Parathyroid adenoma (tissue), 2 donors: ENCODE measurements around the gene PPFIA4.
"Not testable (repeated sequence)": the region's sequence is repeated elsewhere in the genome, so short reads cannot be mapped to it uniquely, and the experiment has no call there.

Experiments used
- H2AFZ ChIP-seq: fragments of 300-600 bp; sonication (generic); one replicate; pipeline ENCODE4 v1.7.0; 2017; ENCODE audit warnings: antibody characterized with exemption, mild to moderate bottlenecking
- H3K27ac ChIP-seq: fragments of 300-600 bp; sonication (generic); one replicate; pipeline ENCODE4 v1.7.0; 2017
- H3K27me3 ChIP-seq: fragments of 300-600 bp; sonication (generic); one replicate; pipeline ENCODE4 v1.7.0; 2017; ENCODE audit warnings: low read length; ENCODE audit not compliant: control insufficient read depth, insufficient read depth
- H3K36me3 ChIP-seq: fragments of 300-600 bp; sonication (generic); one replicate; pipeline ENCODE4 v1.7.0; 2017; ENCODE audit warnings: low read length; ENCODE audit not compliant: control insufficient read depth, insufficient read depth
- H3K4me1 ChIP-seq: fragments of 300-600 bp; sonication (generic); one replicate; pipeline ENCODE4 v1.7.0; 2017; ENCODE audit warnings: control low read depth
- H3K4me2 ChIP-seq: fragments of 300-600 bp; sonication (generic); one replicate; pipeline ENCODE4 v1.7.0; 2017; ENCODE audit warnings: low read length
- H3K4me3 ChIP-seq: fragments of 300-600 bp; sonication (generic); one replicate; pipeline ENCODE4 v1.7.0; 2017; ENCODE audit warnings: low read depth, low read length
- H3K79me2 ChIP-seq: fragments of 300-600 bp; sonication (generic); one replicate; pipeline ENCODE4 v1.7.0; 2017; ENCODE audit warnings: control low read depth
- H3K9ac ChIP-seq: fragments of 300-600 bp; sonication (generic); one replicate; pipeline ENCODE4 v1.7.0; 2017; ENCODE audit warnings: mild to moderate bottlenecking
- H3K9me3 ChIP-seq: fragments of 300-600 bp; sonication (generic); one replicate; pipeline ENCODE4 v1.7.0; 2017; ENCODE audit warnings: low read length; ENCODE audit not compliant: control insufficient read depth
- TF ChIP-seq, protein P1 (sequence below): fragments of 300-600 bp; sonication (generic); IDR thresholded peaks from one replicate; pipeline ENCODE4 v1.7.0; 2017; ENCODE audit warnings: antibody characterized with exemption, mild to moderate bottlenecking
- donor health status: primary hyperparathyroidism.

PPFIA4 gene

DNA sequence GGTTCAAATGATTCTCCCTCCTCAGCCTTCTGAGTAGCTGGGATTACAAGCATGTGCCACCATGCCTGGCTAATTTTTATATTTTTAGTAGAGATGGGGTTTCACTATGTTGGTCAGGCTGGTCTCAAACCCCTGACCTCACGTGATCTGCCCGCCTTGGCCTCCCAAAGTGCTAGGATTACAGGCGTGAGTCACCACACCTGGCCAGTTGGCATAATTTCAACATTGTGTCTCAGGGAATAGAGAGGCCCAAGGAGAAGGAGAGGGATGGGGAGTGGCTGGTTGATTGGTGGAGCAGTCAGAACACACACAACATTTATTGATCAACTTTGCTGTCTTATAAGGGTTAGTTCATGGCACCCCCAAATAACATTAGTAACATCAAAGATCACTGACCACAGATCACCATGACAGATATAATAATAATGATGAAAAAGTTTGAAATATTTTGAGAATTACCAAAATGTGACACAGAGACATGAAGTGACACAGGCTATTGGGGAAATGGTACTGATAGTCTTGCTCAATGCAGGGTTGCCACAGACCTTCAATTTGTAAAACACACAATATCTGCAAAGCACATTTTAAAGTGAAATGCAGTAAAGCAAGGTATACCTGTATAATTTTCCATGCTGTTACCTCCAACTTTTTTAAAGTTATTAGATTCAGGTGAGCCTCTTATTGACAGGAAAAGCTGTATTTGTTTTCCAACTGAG is 43.4 kb upstream of the PPFIA4 start:
- Histone ChIP-seq H3K4me2 (no peak overlapping the region), H3K9ac (no peak overlapping the region), H3K4me3 (no peak overlapping the region), H3K27me3 (no peaks in the 10 kb centered on the region), H3K27ac (no peak overlapping the region), H2AFZ (no peak overlapping the region), H3K36me3 (no peaks in the 10 kb centered on the region), H3K4me1 (no peaks in the 10 kb centered on the region), H3K9me3 (no peaks in the 10 kb centered on the region), H3K79me2 (no peaks in the 10 kb centered on the region)
- TF ChIP-seq, protein P1, sequence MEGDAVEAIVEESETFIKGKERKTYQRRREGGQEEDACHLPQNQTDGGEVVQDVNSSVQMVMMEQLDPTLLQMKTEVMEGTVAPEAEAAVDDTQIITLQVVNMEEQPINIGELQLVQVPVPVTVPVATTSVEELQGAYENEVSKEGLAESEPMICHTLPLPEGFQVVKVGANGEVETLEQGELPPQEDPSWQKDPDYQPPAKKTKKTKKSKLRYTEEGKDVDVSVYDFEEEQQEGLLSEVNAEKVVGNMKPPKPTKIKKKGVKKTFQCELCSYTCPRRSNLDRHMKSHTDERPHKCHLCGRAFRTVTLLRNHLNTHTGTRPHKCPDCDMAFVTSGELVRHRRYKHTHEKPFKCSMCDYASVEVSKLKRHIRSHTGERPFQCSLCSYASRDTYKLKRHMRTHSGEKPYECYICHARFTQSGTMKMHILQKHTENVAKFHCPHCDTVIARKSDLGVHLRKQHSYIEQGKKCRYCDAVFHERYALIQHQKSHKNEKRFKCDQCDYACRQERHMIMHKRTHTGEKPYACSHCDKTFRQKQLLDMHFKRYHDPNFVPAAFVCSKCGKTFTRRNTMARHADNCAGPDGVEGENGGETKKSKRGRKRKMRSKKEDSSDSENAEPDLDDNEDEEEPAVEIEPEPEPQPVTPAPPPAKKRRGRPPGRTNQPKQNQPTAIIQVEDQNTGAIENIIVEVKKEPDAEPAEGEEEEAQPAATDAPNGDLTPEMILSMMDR = no peak

DNA sequence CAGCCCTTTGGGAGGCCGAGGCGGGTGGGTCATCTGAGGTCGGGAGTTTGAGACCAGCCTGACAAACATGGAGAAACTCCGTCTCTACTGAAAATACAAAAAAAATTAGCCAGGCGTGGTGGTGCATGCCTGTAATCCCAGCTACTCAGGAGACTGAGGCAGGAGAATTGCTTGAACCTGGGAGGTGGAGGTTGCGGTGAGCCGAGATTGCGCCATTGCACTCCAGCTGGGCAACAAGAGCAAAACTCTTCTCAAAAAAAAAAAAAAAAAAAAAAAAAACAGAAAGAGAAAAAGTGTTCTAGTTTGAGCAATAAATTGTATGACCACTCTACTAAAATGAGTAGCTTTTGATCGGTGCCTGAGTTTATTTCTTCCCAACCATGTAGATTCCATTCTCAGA is 40.2 kb upstream of the PPFIA4 start:
- not testable (repeated sequence) for H3K79me2 ChIP-seq, H3K27me3 ChIP-seq, H3K36me3 ChIP-seq, H3K4me3 ChIP-seq, H3K27ac ChIP-seq, H3K4me1 ChIP-seq, H3K9me3 ChIP-seq, H3K9ac ChIP-seq, H3K4me2 ChIP-seq, H2AFZ ChIP-seq

DNA sequence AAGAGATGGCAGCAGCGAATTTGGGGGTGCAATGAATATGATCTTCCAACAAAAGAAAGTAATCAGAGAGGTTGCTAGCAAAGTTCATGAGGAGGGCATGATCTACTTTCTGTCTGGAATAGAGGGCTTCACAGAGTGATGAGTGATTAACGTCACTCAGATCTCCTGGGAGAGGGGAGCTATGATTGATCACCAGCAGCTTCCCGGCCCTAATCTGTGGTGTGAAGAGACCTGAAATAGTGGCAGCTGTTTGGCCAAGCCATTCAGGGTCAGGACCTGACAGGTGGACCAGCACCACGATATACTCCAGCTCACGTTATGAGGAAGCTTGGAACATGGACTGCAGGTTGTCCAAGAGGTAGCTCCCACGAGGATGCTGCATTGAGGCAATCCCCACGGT is 39.0 kb upstream of the PPFIA4 start:
- H3K9me3 ChIP-seq = no peaks in the 10 kb centered on the region
- H2AFZ ChIP-seq = no peak overlapping the region
- TF ChIP-seq, protein P1 = no peak
- no peak overlapping the region for H3K27ac ChIP-seq
- no peaks in the 10 kb centered on the region for H3K4me1 ChIP-seq
- H3K27me3 ChIP-seq = no peaks in the 10 kb centered on the region
- H3K4me2 ChIP-seq = no peak overlapping the region
- H3K36me3 ChIP-seq = no peaks in the 10 kb centered on the region
- no peaks in the 10 kb centered on the region for H3K79me2 ChIP-seq
- no peak overlapping the region for H3K4me3 ChIP-seq
- H3K9ac ChIP-seq = no peak overlapping the region

GRCh38 chr1:202987922-202988583 is 38.2 kb upstream of the PPFIA4 start:
- Histone ChIP-seq H3K27me3 (no peaks in the 10 kb centered on the region), H3K4me3 (no peak overlapping the region), H3K79me2 (no peaks in the 10 kb centered on the region), H3K36me3 (no peaks in the 10 kb centered on the region), H3K4me1 (no peaks in the 10 kb centered on the region), H3K9ac (no peak overlapping the region), H3K27ac (no peak overlapping the region), H3K4me2 (no peak overlapping the region), H2AFZ (no peak overlapping the region), H3K9me3 (no peaks in the 10 kb centered on the region)
- TF ChIP-seq, protein P1 = no peak

- TF ChIP-seq, protein P1 = no peak
- Histone ChIP-seq H3K36me3 (no peaks in the 10 kb centered on the region), H3K9me3 (no peaks in the 10 kb centered on the region), H3K9ac (no peak overlapping the region), H3K27me3 (no peaks in the 10 kb centered on the region), H3K4me1 (no peaks in the 10 kb centered on the region), H3K27ac (no peak overlapping the region), H3K4me3 (no peak overlapping the region), H2AFZ (no peak overlapping the region), H3K4me2 (no peak overlapping the region), H3K79me2 (no peaks in the 10 kb centered on the region)
Measured at GRCh38 chr1:202989879-202990278, 36.4 kb upstream of the PPFIA4 start.
